Upper lobe of left lung (tissue), 6 donors: ENCODE results near the gene KIF23. TPM values are rescaled to one million over a fixed set of nuclear protein-coding genes. Genes with fewer than 3 reads are reported as not detected.
A peak's percentile ranks its signal among the peaks of the same experiment; 100 is the strongest.

ENCODE experiments used
- ATAC-seq, 2 donors: fragments of 200-7000 bp; cut with Tn5 transposase; one replicate each; pipeline ENCODE4 v1.9.1; 2022; ENCODE audit warnings: mild to moderate bottlenecking in 2 of 2, moderate library complexity in 2 of 2; ENCODE audit not compliant: low FRiP score in 2 of 2
- DNase-seq, 2 donors: peaks; one replicate each; pipeline ENCODE4 v3.0.0-alpha.2; 2019 to 2020
- H3K27ac ChIP-seq, 4 donors: fragments of 200-600 bp; sonication (generic); one replicate each; pipeline ENCODE4 v1.5.1; 2016 to 2019
- H3K27me3 ChIP-seq, 4 donors: fragments of 200-600 bp; sonication (generic); one replicate each; pipeline ENCODE4 v1.5.1; 2017 to 2019
- H3K36me3 ChIP-seq, 4 donors: fragments of 200-600 bp; sonication (generic); one replicate each; pipeline ENCODE4 v1.5.1; 2016 to 2019
- H3K4me1 ChIP-seq, 4 donors: fragments of 200-600 bp; sonication (generic); one replicate each; pipeline ENCODE4 v1.5.1; 2018 to 2019
- H3K4me3 ChIP-seq, 4 donors: fragments of 200-600 bp; sonication (generic); one replicate each; pipeline ENCODE4 v1.5.1; 2017 to 2019; ENCODE audit warnings: mild to moderate bottlenecking in 2 of 4, moderate library complexity in 1 of 4
- H3K9me3 ChIP-seq, 4 donors: fragments of 200-600 bp; sonication (generic); one replicate each; pipeline ENCODE4 v1.5.1; 2018 to 2019
- EP300 ChIP-seq, 4 donors: sonication (generic); formaldehyde crosslinking; IDR thresholded peaks; one replicate each; pipeline ENCODE4 v1.5.1; 2017; ENCODE audit warnings: antibody characterized with exemption in 4 of 4, control low read depth in 2 of 4
- POLR2A ChIP-seq, 4 donors: fragments of 450-650 bp; IDR thresholded peaks; one replicate each; pipeline ENCODE4 v1.5.1; 2016 to 2017; ENCODE audit warnings: antibody characterized with exemption in 4 of 4, mild to moderate bottlenecking in 2 of 4
- POLR2AphosphoS5 ChIP-seq, 2 donors: sonication (generic); formaldehyde crosslinking; IDR thresholded peaks; one replicate each; pipeline ENCODE4 v1.5.1; 2017; ENCODE audit warnings: antibody characterized with exemption in 2 of 2
- WGBS, 2 donors: methylation state at CpG; one replicate each; pipeline ENCODE4 v1.1.5; 2017 to 2018; 5-methylcytosine and 5-hydroxymethylcytosine counted together
- total RNA-seq, 6 donors: library from RNA; depleted of rRNA in 4 of 6; stranded (reverse); fragments of >200 nt in 4 of 6; gene quantifications; one replicate each; pipeline versions ENCODE4 v1.1.0 to v1.2.1, GENCODE V29; 2016 to 2021
- TF ChIP-seq, protein P1 (sequence below), 6 experiments: fragments of 450-650 bp in 4 of 6; fragments of 200-600 bp in 2 of 6; sonication (generic) in 2 of 6; IDR thresholded peaks; one replicate each; pipeline ENCODE4 v1.5.1; 2016 to 2019; ENCODE audit warnings: antibody characterized with exemption in 6 of 6
- donor health status: DM: no; HTN: no; CAD: no; lungs with moderate emphysema.
- donor health status: DM: no; HTN: yes; CAD: no; lungs with severe emphysema.

KIF23 gene
- total RNA-seq, 6 donors from 2014 or later, result 1.0 to 6.7 (median 3.7) TPM

DNA sequence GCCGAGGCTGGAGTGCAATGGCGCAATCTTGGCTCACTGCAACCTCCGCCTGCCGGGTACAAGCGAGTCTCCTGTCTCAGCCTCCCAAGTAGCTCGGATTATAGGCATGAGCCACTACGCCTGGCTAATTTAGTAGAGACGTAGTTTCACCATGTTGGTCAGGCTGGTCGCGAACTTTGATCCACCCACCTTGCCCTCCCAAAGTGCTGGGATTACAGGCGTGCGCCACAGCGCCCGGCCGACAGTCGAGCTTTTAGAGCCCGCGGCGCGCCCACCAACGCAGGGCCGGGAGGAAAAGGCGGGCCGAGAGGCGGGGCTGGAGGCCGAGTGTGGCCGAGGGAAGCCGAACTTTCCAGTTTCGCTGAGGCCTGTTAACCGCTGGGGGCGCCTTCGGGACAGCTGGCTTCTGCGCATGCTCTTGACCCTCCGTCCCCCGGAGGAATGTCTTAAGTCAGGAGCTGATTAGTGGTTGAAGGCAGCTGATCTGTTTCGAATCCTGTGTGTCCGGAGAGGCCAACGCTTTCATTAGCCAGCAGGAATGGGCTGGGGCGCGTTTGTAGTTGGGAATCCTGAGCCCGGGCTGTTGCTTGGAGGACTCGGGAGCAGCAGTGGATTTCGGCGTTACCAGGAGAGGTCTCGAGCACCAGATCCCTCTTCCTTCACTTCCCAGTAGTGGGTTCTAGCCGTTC lies 48.5 kb downstream of the KIF23 start:
- WGBS, 2 donors, result 1 to 6% methylated on average over 25 to 30 of the region's 46 CpGs
- peak; percentile 97 to 98 for ATAC-seq

DNA sequence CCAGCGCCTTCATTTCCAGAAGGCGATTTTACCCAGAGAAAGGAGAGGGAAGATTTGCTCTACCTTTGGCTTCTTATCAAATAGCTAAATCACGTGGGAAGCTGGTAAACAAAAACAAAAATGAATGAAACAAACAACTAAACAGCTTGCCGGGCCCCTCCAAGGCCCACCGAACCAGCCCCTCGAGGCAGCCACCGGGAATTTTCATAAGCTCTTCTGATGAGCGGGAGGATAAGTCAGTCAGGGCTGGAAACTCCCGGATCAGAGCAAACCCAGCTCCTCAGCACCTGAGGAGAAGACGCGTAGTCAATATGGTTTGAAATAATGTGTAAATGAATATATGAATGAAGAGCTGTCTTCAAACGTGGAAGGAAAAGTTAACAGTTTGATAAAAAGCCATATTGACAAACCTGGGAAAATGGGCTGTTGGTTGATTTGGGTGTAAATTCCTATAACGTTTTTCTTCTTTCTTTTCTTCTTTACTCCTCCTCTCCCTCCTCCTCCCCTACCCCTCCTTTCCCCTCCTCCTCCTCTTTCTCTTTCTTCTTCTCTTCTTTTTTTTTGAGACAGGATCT lies 49.1 kb downstream of the KIF23 start:
- no peak for DNase-seq
- no peak for ATAC-seq
- no peaks in the 10 kb centered on the region for H3K27me3 ChIP-seq
- TF ChIP-seq POLR2A (IDR thresholded peaks at IDR 0.05), result no peak
- no peak for TF ChIP-seq POLR2AphosphoS5 (IDR thresholded peaks at IDR 0.05)
- TF ChIP-seq, protein P1, sequence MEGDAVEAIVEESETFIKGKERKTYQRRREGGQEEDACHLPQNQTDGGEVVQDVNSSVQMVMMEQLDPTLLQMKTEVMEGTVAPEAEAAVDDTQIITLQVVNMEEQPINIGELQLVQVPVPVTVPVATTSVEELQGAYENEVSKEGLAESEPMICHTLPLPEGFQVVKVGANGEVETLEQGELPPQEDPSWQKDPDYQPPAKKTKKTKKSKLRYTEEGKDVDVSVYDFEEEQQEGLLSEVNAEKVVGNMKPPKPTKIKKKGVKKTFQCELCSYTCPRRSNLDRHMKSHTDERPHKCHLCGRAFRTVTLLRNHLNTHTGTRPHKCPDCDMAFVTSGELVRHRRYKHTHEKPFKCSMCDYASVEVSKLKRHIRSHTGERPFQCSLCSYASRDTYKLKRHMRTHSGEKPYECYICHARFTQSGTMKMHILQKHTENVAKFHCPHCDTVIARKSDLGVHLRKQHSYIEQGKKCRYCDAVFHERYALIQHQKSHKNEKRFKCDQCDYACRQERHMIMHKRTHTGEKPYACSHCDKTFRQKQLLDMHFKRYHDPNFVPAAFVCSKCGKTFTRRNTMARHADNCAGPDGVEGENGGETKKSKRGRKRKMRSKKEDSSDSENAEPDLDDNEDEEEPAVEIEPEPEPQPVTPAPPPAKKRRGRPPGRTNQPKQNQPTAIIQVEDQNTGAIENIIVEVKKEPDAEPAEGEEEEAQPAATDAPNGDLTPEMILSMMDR (IDR thresholded peaks at IDR 0.05), result no peak
- no peak for TF ChIP-seq EP300 (IDR thresholded peaks at IDR 0.05)
- peak overlapping the region; percentile 86 to 94 (median 91) for H3K27ac ChIP-seq
- 21 to 33% methylated on average over 13 of the region's 13 CpGs for WGBS, 2 donors
- H3K36me3 ChIP-seq, result no peaks in the 10 kb centered on the region
- peaks cover 8 to 53% (median 35%) of the 10 kb centered on the region in 4 donors for H3K4me1 ChIP-seq
- peak overlapping the region in 3 of 4 donors; percentile 44 to 63 (median 60) for H3K4me3 ChIP-seq
- H3K9me3 ChIP-seq, result no peaks in the 10 kb centered on the region

More for the DNA sequence above, 48.5 kb downstream of the KIF23 start:
- peaks cover 8 to 47% (median 29%) of the 10 kb centered on the region in 4 donors for H3K4me1 ChIP-seq
- peak; percentile 97 to 98 for DNase-seq
- H3K27ac ChIP-seq, result peak overlapping the region; percentile 86 to 94 (median 91)
- TF ChIP-seq, protein P1 (IDR thresholded peaks at IDR 0.05), result peak; percentile 83 to 97 (median 94)
- TF ChIP-seq POLR2A (IDR thresholded peaks at IDR 0.05), result peak in 3 of 4 donors; percentile 56 to 94 (median 71)
- TF ChIP-seq POLR2AphosphoS5 (IDR thresholded peaks at IDR 0.05), result peak; percentile 48 to 93
- TF ChIP-seq EP300 (IDR thresholded peaks at IDR 0.05), result peak in 1 of 4 donors; percentile 46
- peak overlapping the region; percentile 44 to 63 (median 52) for H3K4me3 ChIP-seq
- no peaks in the 10 kb centered on the region for H3K9me3 ChIP-seq
- peaks cover 0 to 1% (median 0%) of the 10 kb centered on the region in 4 donors for H3K36me3 ChIP-seq
- no peaks in the 10 kb centered on the region for H3K27me3 ChIP-seq

DNA sequence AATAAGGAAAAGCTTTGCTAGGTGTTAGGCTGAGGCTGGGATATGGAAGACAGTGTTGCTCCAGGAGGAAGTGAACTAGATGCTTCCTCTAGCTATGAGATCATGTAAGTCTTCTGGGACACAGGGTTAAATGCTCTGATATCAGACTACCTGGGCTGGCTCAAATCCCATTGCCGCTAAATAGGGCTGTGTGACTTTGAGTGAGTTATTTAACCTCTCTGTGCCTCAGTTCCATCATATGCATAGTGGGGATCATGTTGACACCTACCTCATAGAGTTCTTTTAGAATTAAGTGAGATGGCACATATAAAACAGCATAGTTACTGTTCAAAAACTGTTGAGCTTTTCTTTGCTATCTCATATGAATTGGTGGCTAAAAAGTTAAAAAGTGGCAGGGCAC lies 51.1 kb downstream of the KIF23 start:
- Histone ChIP-seq H3K27me3 (no peaks in the 10 kb centered on the region), H3K9me3 (no peaks in the 10 kb centered on the region), H3K36me3 (no peaks in the 10 kb centered on the region), H3K4me3 (no peak overlapping the region), H3K27ac (no peak overlapping the region), H3K4me1 (peaks cover 14 to 53% (median 36%) of the 10 kb centered on the region in 4 donors)
- 88 to 95% methylated on average over 1 of the region's 1 CpG for WGBS, 2 donors
- TF ChIP-seq EP300 (IDR thresholded peaks at IDR 0.05), result no peak
- TF ChIP-seq POLR2A (IDR thresholded peaks at IDR 0.05), result no peak
- TF ChIP-seq, protein P1 (IDR thresholded peaks at IDR 0.05), result no peak
- no peak for TF ChIP-seq POLR2AphosphoS5 (IDR thresholded peaks at IDR 0.05)
- ATAC-seq (no peak), DNase-seq (no peak)

DNA sequence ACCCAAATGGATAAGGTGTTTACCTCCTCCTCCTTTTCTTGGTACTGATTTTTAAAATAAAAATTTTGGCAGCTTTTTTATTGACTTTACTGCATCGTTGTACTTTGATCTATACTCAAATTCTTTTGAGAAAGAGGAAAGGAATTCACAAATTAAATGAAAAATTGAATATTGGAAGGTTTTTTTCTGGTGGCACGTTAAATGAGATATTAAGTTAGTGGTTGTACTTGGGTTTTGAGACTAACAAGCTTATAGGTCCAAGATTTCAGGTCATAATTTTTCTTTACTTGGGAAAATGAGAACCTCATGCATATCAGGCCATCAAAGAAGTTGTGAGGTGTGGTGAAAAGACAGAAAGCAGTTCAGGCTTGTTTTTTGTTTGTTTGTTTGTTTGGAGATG lies 52.6 kb downstream of the KIF23 start:
- no peaks in the 10 kb centered on the region for H3K27me3 ChIP-seq
- TF ChIP-seq, protein P1 (IDR thresholded peaks at IDR 0.05), result no peak
- TF ChIP-seq EP300 (IDR thresholded peaks at IDR 0.05) (no peak), POLR2AphosphoS5 (IDR thresholded peaks at IDR 0.05) (no peak), POLR2A (IDR thresholded peaks at IDR 0.05) (no peak)
- no peak for DNase-seq
- peaks cover 14 to 48% (median 31%) of the 10 kb centered on the region in 4 donors for H3K4me1 ChIP-seq
- ATAC-seq, result no peak
- peak overlapping the region in 2 of 4 donors; percentile 23 to 71 for H3K27ac ChIP-seq
- 58 to 84% methylated on average over 2 of the region's 2 CpGs for WGBS, 2 donors
- H3K4me3 ChIP-seq, result no peak overlapping the region
- H3K9me3 ChIP-seq, result no peaks in the 10 kb centered on the region
- H3K36me3 ChIP-seq, result no peaks in the 10 kb centered on the region
